Measurements from ENCODE around the gene PACSIN2.

The PACSIN2 gene

GRCh38 chr22:42979606-42980005 lies 35.3 kb downstream of the PACSIN2 start:
- ChIA-PET CTCF (no interaction called here), POLR2A (no interaction called here)
- TF ChIP-seq CTCF (IDR thresholded peaks at IDR 0.05; ENCODE audit: control extremely low read depth, extremely low read depth, low read depth, missing control alignments) = no peak
- DNase-seq (ENCODE audit: extremely low spot score) = no peak

- TF ChIP-seq CTCF (IDR thresholded peaks at IDR 0.05; ENCODE audit: control extremely low read depth, extremely low read depth, low read depth, missing control alignments) = no peak
- DNase-seq (ENCODE audit: extremely low spot score) = no peak
- POLR2A ChIA-PET = no interaction called here
- CTCF ChIA-PET = interaction anchor here (0.8 to 1.7 kb wide), 5 partner anchors 9 to 102 kb away, joined by 3 to 8 read pairs (median 3); no protein-coding TSS in a partner anchor
Observed at GRCh38 chr22:42978453-42979103, 36.4 kb downstream of the PACSIN2 start.

- ChIA-PET POLR2A (no interaction called here), CTCF (interaction anchor here (0.8 to 2.8 kb wide), 3 partner anchors 13 to 110 kb away, joined by 3 to 8 read pairs (median 8); no protein-coding TSS in a partner anchor)
- DNase-seq (ENCODE audit: extremely low spot score) = no peak
- no peak for TF ChIP-seq CTCF (IDR thresholded peaks at IDR 0.05; ENCODE audit: control extremely low read depth, extremely low read depth, low read depth, missing control alignments)
Observed at GRCh38 chr22:42977569-42977968, 37.4 kb downstream of the PACSIN2 start.

- TF ChIP-seq CTCF (IDR thresholded peaks at IDR 0.05; ENCODE audit: control extremely low read depth, extremely low read depth, low read depth, missing control alignments) = no peak
- ChIA-PET POLR2A (no interaction called here), CTCF (interaction anchor here (1.1 to 2.8 kb wide), 3 partner anchors 8 to 109 kb away, joined by 3 to 8 read pairs (median 8); no protein-coding TSS in a partner anchor)
- no peak for DNase-seq (ENCODE audit: extremely low spot score)
Observed at GRCh38 chr22:42976217-42976933, 38.6 kb downstream of the PACSIN2 start.

GRCh38 chr22:42974223-42974622 lies 40.7 kb downstream of the PACSIN2 start:
- CTCF ChIA-PET = interaction anchor here (1.2 to 2.6 kb wide), 5 partner anchors 10 to 107 kb away, joined by 3 to 8 read pairs (median 4); no protein-coding TSS in a partner anchor
- POLR2A ChIA-PET = interaction anchor here (0.6 to 1.1 kb wide), 2 partner anchors 45 to 325 kb away, joined by 3 read pairs; partner anchors contain the start of gene CYB5R3
- TF ChIP-seq CTCF (IDR thresholded peaks at IDR 0.05; ENCODE audit: control extremely low read depth, extremely low read depth, low read depth, missing control alignments) = no peak
- DNase-seq (ENCODE audit: extremely low spot score) = no peak

- no peak for DNase-seq (ENCODE audit: extremely low spot score)
- POLR2A ChIA-PET = interaction anchor here (0.6 to 1.1 kb wide), 2 partner anchors 44 to 324 kb away, joined by 3 read pairs; partner anchors contain the start of gene CYB5R3
- CTCF ChIA-PET = interaction anchor here (1.2 to 2.6 kb wide), 5 partner anchors 9 to 106 kb away, joined by 3 to 8 read pairs (median 4); no protein-coding TSS in a partner anchor
- no peak for TF ChIP-seq CTCF (IDR thresholded peaks at IDR 0.05; ENCODE audit: control extremely low read depth, extremely low read depth, low read depth, missing control alignments)
Observed at GRCh38 chr22:42973536-42973881, 41.4 kb downstream of the PACSIN2 start.

Data from GM10248 (cell line).